Renal cortical epithelial cell (primary cell): ENCODE data around the gene M1AP. TPM values are rescaled to one million over a fixed set of nuclear protein-coding genes. Genes with fewer than 3 reads are reported as not detected.

Experiments
- DNase-seq: peaks from one replicate; pipeline ENCODE4 v3.0.0-alpha.2; 2011; ENCODE audit warnings: low read depth
- total RNA-seq: library from RNA; depleted of rRNA; stranded (reverse); fragments of >200 nt; gene quantifications from 2 replicates; pipeline ENCODE4 v1.2.3, GENCODE V29; 2014

The M1AP gene
- total RNA-seq, 1 donor from 2014 or later: 0.85 TPM

- DNase-seq: no peak
These were observed 99.7 kb downstream of the M1AP start for GRCh38 chr2:74548285-74548899.

- DNase-seq: no peak
These were observed 102.1 kb downstream of the M1AP start for GRCh38 chr2:74546004-74546403.

- DNase-seq: no peak
These were observed 103.5 kb downstream of the M1AP start for GRCh38 chr2:74544634-74545033.

- no peak for DNase-seq
These were observed 105.2 kb downstream of the M1AP start for GRCh38 chr2:74542978-74543377.

- DNase-seq: no peak
These were observed 107.8 kb downstream of the M1AP start for GRCh38 chr2:74540291-74540690.

- no peak for DNase-seq
These were observed 109.2 kb downstream of the M1AP start for GRCh38 chr2:74538881-74539339.

GRCh38 chr2:74537140-74537539, 111.0 kb downstream of the M1AP start:
- DNase-seq: no peak

GRCh38 chr2:74536166-74536950, 111.8 kb downstream of the M1AP start:
- DNase-seq: no peak

- no peak for DNase-seq
These were observed 112.6 kb downstream of the M1AP start for GRCh38 chr2:74535440-74535965.

- DNase-seq: no peak
These were observed 113.7 kb downstream of the M1AP start for GRCh38 chr2:74534411-74534810.

- DNase-seq: no peak
These were observed 114.7 kb downstream of the M1AP start for GRCh38 chr2:74533464-74533863.

- DNase-seq: peak; percentile 74
These were observed 115.9 kb downstream of the M1AP start for GRCh38 chr2:74532222-74532621.

GRCh38 chr2:74531666-74532065, 116.5 kb downstream of the M1AP start:
- no peak for DNase-seq

- DNase-seq: no peak
These were observed 117.6 kb downstream of the M1AP start for GRCh38 chr2:74530239-74531187.

- DNase-seq: peak; percentile 97
These were observed 118.5 kb downstream of the M1AP start, which contains the start of the genes AUP1 and HTRA2 for GRCh38 chr2:74529357-74530238. TSS of gene AUP1 (minus strand) at chr2:74529706. CDS start at chr2:74529629, 77 bp downstream. TSS of gene HTRA2 (plus strand) at chr2:74529933. CDS start at chr2:74530007, 74 bp downstream.

- no peak for DNase-seq
These were observed 119.4 kb downstream of the M1AP start for GRCh38 chr2:74528600-74529356.

- no peak for DNase-seq
These were observed 120.4 kb downstream of the M1AP start for GRCh38 chr2:74527741-74528140.

GRCh38 chr2:74526649-74527230, 121.4 kb downstream of the M1AP start:
- DNase-seq: no peak
